ENCODE data around the gene EPHA4.

Gene EPHA4

GRCh38 chr2:221572219-221572820, at the start of gene EPHA4:
Gene EPHA4, minus strand, starts transcription at chr2:221572304. Its CDS starts 56 bp downstream, at chr2:221572248.
- TF ChIP-seq GATA2 (IDR thresholded peaks at IDR 0.05; ENCODE audit: low read depth, low read length) (no peak), GATA3 (IDR thresholded peaks at IDR 0.05; ENCODE audit: low read depth, low read length) (no peak)

- TF ChIP-seq GATA2 (IDR thresholded peaks at IDR 0.05; ENCODE audit: low read depth, low read length) (no peak), GATA3 (IDR thresholded peaks at IDR 0.05; ENCODE audit: low read depth, low read length) (no peak)
These were observed 45.9 kb upstream of the EPHA4 start for GRCh38 chr2:221618007-221618406.

GRCh38 chr2:221616561-221616960, 44.5 kb upstream of the EPHA4 start:
- TF ChIP-seq GATA2 (IDR thresholded peaks at IDR 0.05; ENCODE audit: low read depth, low read length) (no peak), GATA3 (IDR thresholded peaks at IDR 0.05; ENCODE audit: low read depth, low read length) (no peak)

GRCh38 chr2:221614274-221614673, 42.2 kb upstream of the EPHA4 start:
- TF ChIP-seq GATA2 (IDR thresholded peaks at IDR 0.05; ENCODE audit: low read depth, low read length) (no peak), GATA3 (IDR thresholded peaks at IDR 0.05; ENCODE audit: low read depth, low read length) (no peak)

- TF ChIP-seq GATA3 (IDR thresholded peaks at IDR 0.05; ENCODE audit: low read depth, low read length) (no peak), GATA2 (IDR thresholded peaks at IDR 0.05; ENCODE audit: low read depth, low read length) (no peak)
These were observed 40.7 kb upstream of the EPHA4 start for GRCh38 chr2:221612800-221613199.

GRCh38 chr2:221612161-221612560, 40.1 kb upstream of the EPHA4 start:
- TF ChIP-seq GATA3 (IDR thresholded peaks at IDR 0.05; ENCODE audit: low read depth, low read length) (no peak), GATA2 (IDR thresholded peaks at IDR 0.05; ENCODE audit: low read depth, low read length) (no peak)

GRCh38 chr2:221610675-221611074, 38.6 kb upstream of the EPHA4 start:
- no peak for TF ChIP-seq GATA2 (IDR thresholded peaks at IDR 0.05; ENCODE audit: low read depth, low read length)
- TF ChIP-seq GATA3 (IDR thresholded peaks at IDR 0.05; ENCODE audit: low read depth, low read length) = no peak

GRCh38 chr2:221610255-221610654, 38.2 kb upstream of the EPHA4 start:
- TF ChIP-seq GATA3 (IDR thresholded peaks at IDR 0.05; ENCODE audit: low read depth, low read length) = no peak
- TF ChIP-seq GATA2 (IDR thresholded peaks at IDR 0.05; ENCODE audit: low read depth, low read length) = no peak

- TF ChIP-seq GATA3 (IDR thresholded peaks at IDR 0.05; ENCODE audit: low read depth, low read length) (no peak), GATA2 (IDR thresholded peaks at IDR 0.05; ENCODE audit: low read depth, low read length) (no peak)
These were observed 36.3 kb upstream of the EPHA4 start for GRCh38 chr2:221608442-221608841.

- TF ChIP-seq GATA2 (IDR thresholded peaks at IDR 0.05; ENCODE audit: low read depth, low read length) = no peak
These were observed 34.3 kb upstream of the EPHA4 start for GRCh38 chr2:221606424-221606823.

GRCh38 chr2:221605751-221606240, 33.7 kb upstream of the EPHA4 start:
- no peak for TF ChIP-seq GATA2 (IDR thresholded peaks at IDR 0.05; ENCODE audit: low read depth, low read length)
- TF ChIP-seq GATA3 (IDR thresholded peaks at IDR 0.05; ENCODE audit: low read depth, low read length) = no peak

GRCh38 chr2:221602938-221603337, 30.8 kb upstream of the EPHA4 start:
- no peak for TF ChIP-seq GATA3 (IDR thresholded peaks at IDR 0.05; ENCODE audit: low read depth, low read length)
- TF ChIP-seq GATA2 (IDR thresholded peaks at IDR 0.05; ENCODE audit: low read depth, low read length) = no peak

- no peak for TF ChIP-seq GATA3 (IDR thresholded peaks at IDR 0.05; ENCODE audit: low read depth, low read length)
- TF ChIP-seq GATA2 (IDR thresholded peaks at IDR 0.05; ENCODE audit: low read depth, low read length) = no peak
These were observed 29.3 kb upstream of the EPHA4 start for GRCh38 chr2:221601376-221601775.

- no peak for TF ChIP-seq GATA3 (IDR thresholded peaks at IDR 0.05; ENCODE audit: low read depth, low read length)
- no peak for TF ChIP-seq GATA2 (IDR thresholded peaks at IDR 0.05; ENCODE audit: low read depth, low read length)
These were observed 28.3 kb upstream of the EPHA4 start for GRCh38 chr2:221600388-221600787.

GRCh38 chr2:221596192-221596591, 24.1 kb upstream of the EPHA4 start:
- TF ChIP-seq GATA3 (IDR thresholded peaks at IDR 0.05; ENCODE audit: low read depth, low read length) (no peak), GATA2 (IDR thresholded peaks at IDR 0.05; ENCODE audit: low read depth, low read length) (no peak)
